Mesendoderm (in vitro differentiated cells): ENCODE results near the gene CDH8.

ENCODE experiments used
- DNase-seq: peaks from one replicate; pipeline ENCODE4 v3.0.0; 2013
- H2AK5ac ChIP-seq: 2 replicates; pipeline ENCODE4 v1.6.1; 2013; ENCODE audit warnings: low read length, inconsistent platforms
- H2BK120ac ChIP-seq: 2 replicates; pipeline ENCODE4 v1.6.1; 2013; ENCODE audit warnings: low read depth, mild to moderate bottlenecking, low read length, moderate library complexity, mixed read lengths
- H2BK15ac ChIP-seq: replicated peaks from 2 replicates; pipeline ENCODE4 v1.6.1; 2013; ENCODE audit warnings: low read depth, mild to moderate bottlenecking, moderate library complexity
- H2BK5ac ChIP-seq: 2 replicates; pipeline ENCODE4 v1.6.1; 2013; ENCODE audit warnings: low read length, inconsistent platforms
- H3K18ac ChIP-seq: 2 replicates; pipeline ENCODE4 v1.6.1; 2013; ENCODE audit warnings: mild to moderate bottlenecking, low read length, mixed read lengths
- H3K23ac ChIP-seq: one replicate; pipeline ENCODE4 v1.6.1; 2013; ENCODE audit warnings: low read length
- H3K27ac ChIP-seq: 2 replicates; pipeline ENCODE4 v1.5.1; 2013; ENCODE audit warnings: low read depth, mild to moderate bottlenecking, inconsistent platforms, low read length, moderate library complexity
- H3K27me3 ChIP-seq: 2 replicates; pipeline ENCODE4 v1.6.1; 2013; ENCODE audit warnings: low read length, control low read depth, mild to moderate bottlenecking, inconsistent platforms; ENCODE audit not compliant: insufficient read depth, poor library complexity
- H3K36me3 ChIP-seq: 2 replicates; pipeline ENCODE4 v1.6.1; 2013; ENCODE audit warnings: low read length, inconsistent platforms; ENCODE audit not compliant: control insufficient read depth, insufficient read depth
- H3K4ac ChIP-seq: one replicate; pipeline ENCODE4 v1.6.1; 2013; ENCODE audit warnings: low read depth, mild to moderate bottlenecking, low read length, moderate library complexity
- H3K4me1 ChIP-seq: 2 replicates; pipeline ENCODE4 v1.6.1; 2013; ENCODE audit warnings: low read depth, low read length, inconsistent platforms; ENCODE audit not compliant: control insufficient read depth
- H3K4me2 ChIP-seq: 2 replicates; pipeline ENCODE4 v1.6.1; 2013; ENCODE audit warnings: low read length
- H3K4me3 ChIP-seq: 2 replicates; pipeline ENCODE4 v1.5.1; 2013; ENCODE audit warnings: mild to moderate bottlenecking, low read length
- H3K56ac ChIP-seq: one replicate; pipeline ENCODE4 v1.6.1; 2013; ENCODE audit warnings: low read length
- H3K79me1 ChIP-seq: 2 replicates; pipeline ENCODE4 v1.6.1; 2013; ENCODE audit warnings: low read length, inconsistent platforms
- H3K79me2 ChIP-seq: 2 replicates; pipeline ENCODE4 v1.6.1; 2013; ENCODE audit warnings: mild to moderate bottlenecking, low read length; ENCODE audit not compliant: control insufficient read depth, insufficient read depth
- H3K9ac ChIP-seq: 2 replicates; pipeline ENCODE4 v1.6.1; 2013; ENCODE audit warnings: low read length, inconsistent platforms
- H4K5ac ChIP-seq: one replicate; pipeline ENCODE4 v1.6.1; 2013; ENCODE audit warnings: low read length
- H4K8ac ChIP-seq: one replicate; pipeline ENCODE4 v1.6.1; 2013; ENCODE audit warnings: low read depth, mild to moderate bottlenecking, control low read depth, low read length, moderate library complexity
- WGBS: extraction: QIAGEN DNeasy Blood & Tissue Kit; methylation state at CpG from one replicate; pipeline ENCODE4 v1.1.7; 2013; ENCODE audit warnings: low lambda C conversion rate, missing lambda C conversion rate; ENCODE audit not compliant: insufficient coverage; ENCODE audit errors: extremely low coverage; 5-methylcytosine and 5-hydroxymethylcytosine counted together

Gene CDH8

DNA sequence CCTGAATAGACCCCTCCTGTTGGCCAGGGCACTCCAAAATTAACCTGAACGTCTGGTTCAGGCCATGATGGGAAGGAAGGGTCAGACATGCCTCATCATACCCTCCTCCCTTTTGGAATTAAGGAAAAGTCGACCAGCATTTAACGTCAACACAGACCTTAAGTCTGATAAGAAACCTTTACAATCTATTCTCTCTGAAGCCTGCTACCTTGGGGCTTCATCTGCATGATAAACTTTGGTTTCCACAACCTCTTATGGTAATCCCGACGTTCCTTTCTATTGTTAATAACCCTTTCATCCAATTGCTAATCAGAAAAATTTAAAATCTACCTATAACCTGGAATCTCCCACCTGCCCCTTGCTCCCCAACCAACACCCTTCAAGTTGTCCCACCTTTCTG is 358.5 kb downstream of the CDH8 start:
- Histone ChIP-seq H3K9ac (no peak overlapping the region), H2AK5ac (no peak overlapping the region), H3K36me3 (no peaks in the 10 kb centered on the region), H3K27ac (no peak overlapping the region), H3K4me3 (no peak overlapping the region), H3K56ac (no peak overlapping the region), H2BK15ac (no peak overlapping the region), H2BK5ac (no peak overlapping the region), H3K4me2 (no peak overlapping the region), H3K79me2 (no peaks in the 10 kb centered on the region), H4K8ac (no peak overlapping the region), H2BK120ac (no peak overlapping the region), H3K4ac (no peak overlapping the region), H3K27me3 (no peaks in the 10 kb centered on the region), H3K4me1 (no peaks in the 10 kb centered on the region), H3K18ac (no peak overlapping the region), H3K79me1 (no peaks in the 10 kb centered on the region), H4K5ac (no peak overlapping the region), H3K23ac (no peak overlapping the region)
- DNase-seq: no peak
- WGBS: no CpG with 5 or more reads among the region's 5 CpGs

DNA sequence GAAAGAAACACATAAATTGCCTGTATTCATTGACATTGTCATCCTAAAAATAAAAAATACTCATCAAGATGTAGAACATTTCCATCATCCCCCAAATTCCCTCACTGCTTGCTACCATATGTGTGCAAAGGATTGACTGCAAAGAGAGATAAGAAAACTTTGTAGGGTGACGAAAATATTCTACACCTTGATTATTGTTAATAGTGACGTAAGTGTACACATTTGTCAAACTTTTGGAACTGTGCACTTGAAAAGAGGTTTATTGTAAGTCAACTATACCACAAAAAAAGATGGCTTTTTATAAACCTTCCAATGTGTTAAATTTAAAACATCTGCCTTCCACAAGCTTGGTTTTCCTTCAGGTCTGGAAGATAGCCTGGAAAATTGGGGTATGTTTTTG is 359.5 kb downstream of the CDH8 start:
- no peak overlapping the region for H3K27ac ChIP-seq
- H2BK5ac ChIP-seq: no peak overlapping the region
- no peak overlapping the region for H3K4me2 ChIP-seq
- H3K79me1 ChIP-seq: no peaks in the 10 kb centered on the region
- H3K27me3 ChIP-seq: no peaks in the 10 kb centered on the region
- H3K4ac ChIP-seq: no peak overlapping the region
- WGBS: no CpG with 5 or more reads among the region's 2 CpGs
- H3K23ac ChIP-seq: no peak overlapping the region
- H2AK5ac ChIP-seq: no peak overlapping the region
- H3K9ac ChIP-seq: no peak overlapping the region
- H3K56ac ChIP-seq: no peak overlapping the region
- H4K5ac ChIP-seq: no peak overlapping the region
- H3K18ac ChIP-seq: no peak overlapping the region
- no peaks in the 10 kb centered on the region for H3K36me3 ChIP-seq
- no peak overlapping the region for H2BK15ac ChIP-seq
- no peak overlapping the region for H4K8ac ChIP-seq
- no peaks in the 10 kb centered on the region for H3K79me2 ChIP-seq
- no peaks in the 10 kb centered on the region for H3K4me1 ChIP-seq
- H2BK120ac ChIP-seq: no peak overlapping the region
- no peak for DNase-seq
- H3K4me3 ChIP-seq: no peak overlapping the region

DNA sequence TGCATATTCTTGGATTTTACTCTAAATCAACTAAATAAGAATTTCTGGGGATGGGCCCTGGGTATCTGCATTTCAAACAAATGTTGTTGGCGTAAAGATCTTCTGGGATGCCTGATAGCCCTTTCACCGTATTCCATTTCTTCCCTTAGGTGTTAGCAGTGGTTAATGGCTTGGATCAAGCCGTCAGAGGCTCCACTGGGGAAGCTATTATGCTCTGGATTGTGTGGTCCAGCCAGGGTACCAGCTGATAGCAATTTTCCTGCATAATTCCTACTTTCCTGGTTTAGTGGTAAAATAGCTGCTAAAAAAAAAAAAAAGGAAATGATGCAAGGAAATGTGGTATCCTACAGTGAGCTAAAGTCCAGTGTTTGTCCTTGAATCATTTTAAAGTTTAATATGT is 365.1 kb downstream of the CDH8 start:
- no peaks in the 10 kb centered on the region for H3K79me1 ChIP-seq
- H3K23ac ChIP-seq: no peak overlapping the region
- H3K27me3 ChIP-seq: no peaks in the 10 kb centered on the region
- no peak overlapping the region for H3K4me3 ChIP-seq
- H3K4me2 ChIP-seq: no peak overlapping the region
- H3K56ac ChIP-seq: no peak overlapping the region
- no peak for DNase-seq
- H4K5ac ChIP-seq: no peak overlapping the region
- no peak overlapping the region for H4K8ac ChIP-seq
- no CpG with 5 or more reads among the region's 3 CpGs for WGBS
- no peak overlapping the region for H3K18ac ChIP-seq
- H2BK120ac ChIP-seq: no peak overlapping the region
- no peak overlapping the region for H3K9ac ChIP-seq
- H3K79me2 ChIP-seq: no peaks in the 10 kb centered on the region
- H3K4ac ChIP-seq: no peak overlapping the region
- H2BK15ac ChIP-seq: no peak overlapping the region
- H3K27ac ChIP-seq: no peak overlapping the region
- H3K36me3 ChIP-seq: no peaks in the 10 kb centered on the region
- H3K4me1 ChIP-seq: no peaks in the 10 kb centered on the region
- no peak overlapping the region for H2BK5ac ChIP-seq
- no peak overlapping the region for H2AK5ac ChIP-seq

DNA sequence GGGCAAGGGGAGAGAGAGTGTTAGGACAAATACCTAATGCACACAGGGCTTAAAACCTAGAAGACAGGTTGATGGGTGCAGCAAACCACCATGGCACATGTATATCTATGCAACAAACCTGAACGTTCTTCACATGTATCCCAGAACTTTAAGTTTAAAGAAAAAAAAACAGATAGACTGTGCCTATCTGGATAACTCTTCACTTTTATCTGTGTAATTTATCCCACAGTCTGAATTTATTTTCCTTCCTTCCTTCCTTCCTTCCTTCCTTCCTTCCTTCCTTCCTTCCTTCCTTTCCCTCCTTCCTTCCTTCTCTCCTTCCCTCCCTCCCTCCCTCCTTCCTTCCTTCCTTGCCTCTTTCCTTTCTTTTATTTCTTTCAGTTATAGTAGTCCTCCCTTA is 370.7 kb downstream of the CDH8 start:
- no peak overlapping the region for H2BK5ac ChIP-seq
- no peak overlapping the region for H3K4me3 ChIP-seq
- no peaks in the 10 kb centered on the region for H3K36me3 ChIP-seq
- H3K79me2 ChIP-seq: no peaks in the 10 kb centered on the region
- H2BK120ac ChIP-seq: no peak overlapping the region
- H4K5ac ChIP-seq: no peak overlapping the region
- no peak overlapping the region for H4K8ac ChIP-seq
- H3K4me1 ChIP-seq: no peaks in the 10 kb centered on the region
- H2AK5ac ChIP-seq: no peak overlapping the region
- no CpG with 5 or more reads among the region's 1 CpG for WGBS
- H3K23ac ChIP-seq: no peak overlapping the region
- no peak overlapping the region for H3K18ac ChIP-seq
- H3K9ac ChIP-seq: no peak overlapping the region
- H3K27me3 ChIP-seq: no peaks in the 10 kb centered on the region
- H2BK15ac ChIP-seq: no peak overlapping the region
- no peak for DNase-seq
- no peak overlapping the region for H3K56ac ChIP-seq
- H3K79me1 ChIP-seq: no peaks in the 10 kb centered on the region
- no peak overlapping the region for H3K4me2 ChIP-seq
- H3K4ac ChIP-seq: no peak overlapping the region
- no peak overlapping the region for H3K27ac ChIP-seq

DNA sequence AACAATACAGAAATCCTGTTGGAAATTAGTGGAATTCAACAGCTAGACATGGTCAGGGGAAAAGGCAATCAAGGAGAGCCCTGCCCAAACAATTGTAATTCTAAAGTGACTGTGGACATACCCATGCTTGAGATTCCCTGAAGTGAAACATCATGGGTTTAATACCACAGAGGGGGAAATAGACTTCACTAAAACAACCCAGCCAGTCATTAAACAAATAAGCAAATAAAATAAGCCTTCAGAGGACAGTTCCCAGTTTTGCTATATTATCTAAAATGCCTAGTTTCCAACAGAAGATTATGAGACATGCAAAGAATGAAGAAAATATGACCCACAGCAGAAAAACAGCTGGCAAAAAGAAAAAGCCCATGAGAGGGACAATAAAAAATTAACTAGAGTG is 376.3 kb downstream of the CDH8 start:
- no peak overlapping the region for H3K4me3 ChIP-seq

DNA sequence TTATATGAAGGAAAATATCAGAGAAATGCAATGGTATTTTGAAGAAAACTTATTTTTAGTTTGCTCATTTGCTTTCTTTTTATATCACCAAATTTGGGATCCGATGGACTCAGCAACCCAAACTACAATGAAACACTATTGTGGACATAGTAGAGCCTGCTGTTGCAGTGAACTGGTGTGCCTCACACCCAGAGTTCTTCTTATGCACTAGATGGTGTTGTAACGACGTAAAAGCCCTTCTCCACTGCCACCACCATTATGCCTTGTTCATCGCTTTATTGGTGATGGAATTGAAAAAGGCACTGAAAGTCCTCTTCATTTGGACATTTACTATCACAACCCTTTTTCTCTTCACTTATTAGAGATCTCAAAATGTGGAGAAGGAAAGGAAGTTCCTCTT is 381.3 kb downstream of the CDH8 start:
- Histone ChIP-seq H3K79me1 (no peaks in the 10 kb centered on the region), H3K36me3 (no peaks in the 10 kb centered on the region), H3K4me2 (no peak overlapping the region), H4K8ac (no peak overlapping the region), H3K4ac (no peak overlapping the region), H2AK5ac (no peak overlapping the region), H3K4me1 (no peaks in the 10 kb centered on the region), H3K56ac (no peak overlapping the region), H2BK120ac (no peak overlapping the region), H4K5ac (no peak overlapping the region), H3K27ac (no peak overlapping the region), H2BK15ac (no peak overlapping the region), H3K4me3 (no peak overlapping the region), H3K79me2 (no peaks in the 10 kb centered on the region), H3K23ac (no peak overlapping the region), H3K9ac (no peak overlapping the region), H3K18ac (no peak overlapping the region), H2BK5ac (no peak overlapping the region), H3K27me3 (no peaks in the 10 kb centered on the region)
- DNase-seq: peak; percentile 2
- WGBS: no CpG with 5 or more reads among the region's 4 CpGs

More for the DNA sequence above, 376.3 kb downstream of the CDH8 start:
- Histone ChIP-seq H3K79me1 (no peaks in the 10 kb centered on the region), H3K79me2 (no peaks in the 10 kb centered on the region), H2AK5ac (no peak overlapping the region), H3K4ac (no peak overlapping the region), H4K5ac (no peak overlapping the region), H3K9ac (no peak overlapping the region), H3K4me1 (no peaks in the 10 kb centered on the region), H4K8ac (no peak overlapping the region), H3K56ac (no peak overlapping the region), H2BK120ac (no peak overlapping the region), H2BK15ac (no peak overlapping the region), H3K27ac (no peak overlapping the region), H3K18ac (no peak overlapping the region), H3K27me3 (no peaks in the 10 kb centered on the region), H3K36me3 (no peaks in the 10 kb centered on the region), H3K23ac (no peak overlapping the region), H2BK5ac (no peak overlapping the region), H3K4me2 (no peak overlapping the region)
- no peak for DNase-seq
